CD4-positive, alpha-beta memory T cell (primary cell): Measurements from ENCODE around the gene AKT1S1. TPM values are rescaled to one million over a fixed set of nuclear protein-coding genes. Genes with fewer than 3 reads are reported as not detected.

Experiments used
- CTCF ChIA-PET: fragments of 350-600 bp; sonication (Branson Sonifier 250); formaldehyde crosslinking; loops from one replicate; lab custom pipeline; 2021; ENCODE audit warnings: inconsistent platforms; ENCODE audit not compliant: partially characterized antibody; lab: Charles Lee
- POLR2A ChIA-PET: fragments of 350-600 bp; sonication (Branson Sonifier 250); formaldehyde crosslinking; loops from one replicate; lab custom pipeline; 2021; ENCODE audit not compliant: partially characterized antibody; lab: Charles Lee
- DNase-seq, 5 donors: peaks; one replicate each; pipeline versions ENCODE4 v3.0.0 to v3.0.0-alpha.2; 2020 to 2022; ENCODE audit warnings: mixed read lengths in 1 of 5
- H3K27ac ChIP-seq: one replicate; pipeline ENCODE4 v1.7.0; 2013; ENCODE audit warnings: low read depth, low read length
- H3K27me3 ChIP-seq: 2 replicates; pipeline ENCODE4 v1.7.0; 2013; ENCODE audit warnings: mild to moderate bottlenecking, low read length, moderate library complexity; ENCODE audit not compliant: insufficient read depth
- H3K36me3 ChIP-seq: 2 replicates; pipeline ENCODE4 v1.7.0; 2013; ENCODE audit warnings: mild to moderate bottlenecking, low read length, moderate library complexity; ENCODE audit not compliant: insufficient read depth
- H3K4me1 ChIP-seq: 2 replicates; pipeline ENCODE4 v1.7.0; 2013; ENCODE audit warnings: mild to moderate bottlenecking, low read length, moderate library complexity; ENCODE audit not compliant: insufficient read depth
- H3K4me3 ChIP-seq, 2 donors: one replicate each; pipeline ENCODE4 v1.7.0; 2013; ENCODE audit warnings: low read length in 2 of 2, mild to moderate bottlenecking in 1 of 2
- H3K9me3 ChIP-seq, 2 donors: one replicate each; pipeline ENCODE4 v1.7.0; 2013; ENCODE audit warnings: low read length in 2 of 2, control low read depth in 1 of 2; ENCODE audit not compliant: control insufficient read depth in 1 of 2
- H3K27ac Mint-ChIP-seq, 7 donors: one replicate each; pipeline ENCODE4 v1.8.0; 2020 to 2021; ENCODE audit warnings: mixed read lengths in 7 of 7, mild to moderate bottlenecking in 6 of 7, inconsistent platforms in 3 of 7, moderate library complexity in 3 of 7
- H3K27me3 Mint-ChIP-seq, 2 donors: one replicate each; pipeline ENCODE4 v1.8.0; 2020 to 2021; ENCODE audit warnings: mixed read lengths in 2 of 2
- H3K36me3 Mint-ChIP-seq, 2 donors: one replicate each; pipeline ENCODE4 v1.8.0; 2020 to 2021; ENCODE audit warnings: mixed read lengths in 2 of 2, inconsistent platforms in 1 of 2, mild to moderate bottlenecking in 1 of 2
- H3K4me1 Mint-ChIP-seq, 4 donors: one replicate each; pipeline ENCODE4 v1.8.0; 2020 to 2021; ENCODE audit warnings: mixed read lengths in 4 of 4, mild to moderate bottlenecking in 1 of 4
- H3K4me3 Mint-ChIP-seq, 8 donors: one replicate each; pipeline ENCODE4 v1.8.0; 2020 to 2021; ENCODE audit warnings: mixed read lengths in 8 of 8, mild to moderate bottlenecking in 7 of 8, moderate library complexity in 6 of 8, inconsistent platforms in 3 of 8
- H3K9me3 Mint-ChIP-seq, 8 donors: one replicate each; pipeline ENCODE4 v1.8.0; 2020 to 2021; ENCODE audit warnings: mixed read lengths in 8 of 8, mild to moderate bottlenecking in 5 of 8, inconsistent platforms in 3 of 8, moderate library complexity in 1 of 8
- intact Hi-C: fragments of 100-400 bp; cut with micrococcal nuclease; formaldehyde crosslinking; loops from one replicate; pipeline ENCODE4 v1.15.1; 2023
- polyA plus RNA-seq, 2 donors: library from polyadenylated mRNA; unstranded; fragments of 300-500 nt; fragmentation: Illumina TruSeq; gene quantifications; one replicate each; pipeline ENCODE4 v1.2.3, GENCODE V29; 2021
- total RNA-seq, 2 experiments: library from RNA; stranded (reverse); gene quantifications; one replicate each; pipeline ENCODE4 v1.2.3, GENCODE V29; 2021

Gene AKT1S1
- total and polyA plus RNA-seq, 4 experiments from 2014 or later, result 2.5 to 20.2 (median 12.2) TPM

DNA sequence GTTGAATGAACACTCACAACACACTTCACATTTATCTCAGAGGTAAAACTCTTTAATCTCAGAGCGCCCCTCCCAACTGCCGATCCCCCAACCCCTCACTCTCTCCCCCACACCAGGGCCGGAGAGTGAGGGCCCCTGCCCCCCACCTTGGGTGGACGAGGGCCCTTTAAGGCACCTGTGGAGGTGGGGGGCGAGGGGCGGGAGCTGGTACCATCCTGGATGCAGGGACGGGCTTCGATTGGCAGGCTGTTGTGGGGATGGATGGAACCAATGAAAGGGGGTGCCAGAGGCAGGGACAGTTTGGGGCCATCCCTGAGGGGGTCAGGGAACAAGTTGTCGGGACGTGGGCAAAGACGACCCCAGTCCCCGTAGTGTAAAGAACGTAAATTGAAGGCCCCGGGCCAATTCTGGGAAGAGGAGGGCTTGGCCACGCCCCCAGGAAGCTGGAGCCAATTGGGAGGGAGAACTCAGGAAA lies 8.1 kb downstream of the AKT1S1 start:
- Histone ChIP-seq H3K27me3 (no peaks in the 10 kb centered on the region), H3K27ac (peak overlapping the region; percentile 66), H3K4me3 (peak overlapping the region; percentile 47 to 70), H3K9me3 (no peaks in the 10 kb centered on the region), H3K36me3 (peaks cover 11% of the 10 kb centered on the region), H3K4me1 (peaks cover 53% of the 10 kb centered on the region)
- intact Hi-C loops, result loop anchor here (1.0 to 5.0 kb wide), 4 partner anchors 8 to 1547 kb away; partner anchors contain the start of genes AKT1S1, FUZ, RRAS and TBC1D17
- Mint-ChIP-seq H3K27ac (no peak overlapping the region), H3K27me3 (no peaks in the 10 kb centered on the region), H3K36me3 (peaks cover 0 to 24% of the 10 kb centered on the region in 2 donors), H3K4me1 (peaks cover 15 to 47% (median 21%) of the 10 kb centered on the region in 4 donors), H3K4me3 (no peak overlapping the region), H3K9me3 (peaks cover 0 to 3% (median 0%) of the 10 kb centered on the region in 8 donors)
- no peak for DNase-seq
- ChIA-PET CTCF (interaction anchor here (0.6 to 2.8 kb wide), 4 partner anchors 60 to 323 kb away, joined by 4 to 10 read pairs (median 4); partner anchors contain the start of genes ATF5 and NUP62), POLR2A (interaction anchor here (0.5 to 9.1 kb wide), 26 partner anchors 8 to 994 kb away, joined by 3 to 173 read pairs (median 4); partner anchors contain the start of genes AKT1S1, AP2A1, ATF5 and FUZ)

DNA sequence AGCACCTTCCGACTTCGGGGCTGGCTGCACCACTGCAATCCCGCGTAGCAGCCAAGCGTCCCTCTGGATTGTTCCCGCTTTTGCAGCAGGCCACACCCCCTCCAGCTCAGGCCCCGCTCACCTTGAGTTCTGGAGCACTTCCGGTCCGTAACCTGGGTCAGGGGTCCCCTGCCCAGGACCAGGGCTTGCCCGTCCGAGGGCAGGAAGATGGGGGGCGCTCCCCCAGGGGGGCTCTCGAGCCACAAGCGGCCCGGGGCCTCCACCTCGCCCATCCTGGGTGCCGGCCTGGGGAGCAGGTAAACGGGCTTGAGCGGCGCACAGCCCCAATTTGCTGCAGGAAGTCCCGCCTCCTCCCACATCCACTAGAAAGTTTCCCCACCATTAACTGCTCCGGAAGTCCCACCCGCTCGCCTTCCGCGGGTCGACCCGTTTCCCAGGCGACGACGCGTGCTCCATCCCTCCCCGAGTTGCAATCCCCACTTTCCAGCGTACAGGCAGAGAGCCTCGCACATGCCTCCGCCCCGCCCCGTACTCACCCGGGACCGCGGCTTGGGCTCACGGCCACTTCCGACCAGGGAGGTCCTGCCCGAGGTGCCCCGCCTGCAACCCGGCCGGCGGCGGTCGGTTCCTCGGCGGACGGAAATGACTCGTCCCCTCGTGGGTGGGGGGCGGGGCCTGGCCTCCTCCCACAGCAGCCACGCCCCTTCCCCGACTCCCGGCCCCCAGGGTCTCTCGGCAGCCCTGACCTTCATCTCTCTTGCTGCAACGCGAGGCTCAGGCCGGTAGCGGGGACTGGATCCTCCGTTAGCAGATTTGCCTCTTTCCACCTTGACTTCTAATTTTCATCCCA lies 10.0 kb downstream of the AKT1S1 start, which contains the start of gene PNKP:
PNKP (minus strand) TSS at position 644 of the 850 bp plus-strand sequence; CDS start at position 272, 372 bp downstream.
- H3K9me3 ChIP-seq, result no peaks in the 10 kb centered on the region
- POLR2A ChIA-PET, result interaction anchor here (0.6 to 9.1 kb wide), 15 partner anchors 10 to 191 kb away, joined by 3 to 173 read pairs (median 3); partner anchors contain the start of genes AKT1S1, AP2A1, ATF5 and FUZ
- no peaks in the 10 kb centered on the region for H3K27me3 ChIP-seq
- intact Hi-C loops, result loop anchor here (1.0 to 5.0 kb wide), 4 partner anchors 17 to 1545 kb away; partner anchors contain the start of genes AP2A1 and MED25
- peak within 1 kb of the TSS in 5 of 8 donors; percentile 97 to 100 (median 98) for H3K4me3 Mint-ChIP-seq
- H3K36me3 Mint-ChIP-seq, result peaks cover 4 to 33% of the 10 kb centered on the region in 2 donors
- H3K27me3 Mint-ChIP-seq, result no peaks in the 10 kb centered on the region
- H3K36me3 ChIP-seq, result peaks cover 21% of the 10 kb centered on the region
- peaks cover 0 to 3% (median 0%) of the 10 kb centered on the region in 8 donors for H3K9me3 Mint-ChIP-seq
- H3K27ac ChIP-seq, result peak within 1 kb of the TSS; percentile 95
- peak within 1 kb of the TSS; percentile 26 to 81 for H3K4me3 ChIP-seq
- CTCF ChIA-PET, result interaction anchor here (1.0 to 2.8 kb wide), 5 partner anchors 10 to 149 kb away, joined by 3 to 10 read pairs (median 3); partner anchors contain the start of genes AKT1S1, ATF5, FUZ and NUP62
- peaks cover 17 to 52% (median 25%) of the 10 kb centered on the region in 4 donors for H3K4me1 Mint-ChIP-seq
- peak; percentile 88 to 90 (median 89) for DNase-seq
- H3K4me1 ChIP-seq, result peaks cover 53% of the 10 kb centered on the region
- H3K27ac Mint-ChIP-seq, result peak within 1 kb of the TSS in 2 of 7 donors; percentile 91 to 92

DNA sequence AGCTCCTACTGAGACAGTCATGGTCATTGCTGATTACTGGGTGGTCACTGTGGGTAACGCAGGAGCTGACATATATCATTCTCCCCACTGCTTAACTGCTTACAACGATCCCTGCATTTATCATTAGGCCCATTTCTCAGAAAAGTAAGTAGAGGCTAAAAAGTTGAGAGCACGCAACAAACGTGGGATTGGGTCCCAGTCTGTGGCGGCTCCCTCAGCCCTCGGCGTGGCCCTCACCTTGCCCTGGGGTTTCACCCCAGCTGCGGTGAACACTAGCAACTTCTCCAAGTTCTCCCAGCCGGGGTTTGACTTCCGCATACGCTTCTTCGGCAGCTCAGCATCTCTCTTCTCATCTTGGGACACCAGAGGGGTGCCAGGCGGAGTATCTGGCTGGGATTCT lies 12.3 kb downstream of the AKT1S1 start:
- Histone ChIP-seq H3K36me3 (peaks cover 31% of the 10 kb centered on the region), H3K27me3 (no peaks in the 10 kb centered on the region), H3K4me3 (no peak overlapping the region), H3K9me3 (no peaks in the 10 kb centered on the region), H3K27ac (no peak overlapping the region), H3K4me1 (peaks cover 41% of the 10 kb centered on the region)
- peaks cover 4 to 39% (median 21%) of the 10 kb centered on the region in 4 donors for H3K4me1 Mint-ChIP-seq
- peaks cover 0 to 3% (median 0%) of the 10 kb centered on the region in 8 donors for H3K9me3 Mint-ChIP-seq
- H3K27me3 Mint-ChIP-seq, result no peaks in the 10 kb centered on the region
- H3K27ac Mint-ChIP-seq, result peak overlapping the region in 3 of 7 donors; percentile 30 to 65 (median 48)
- CTCF ChIA-PET, result interaction anchor here (0.8 to 1.3 kb wide), 2 partner anchors 25 to 147 kb away, joined by 3 to 4 read pairs; no protein-coding TSS in a partner anchor
- intact Hi-C loops, result loop anchor here (5.0 kb wide), 1 partner anchor 1543 kb away; a partner anchor contains a TSS
- H3K4me3 Mint-ChIP-seq, result no peak overlapping the region
- peaks cover 4 to 42% of the 10 kb centered on the region in 2 donors for H3K36me3 Mint-ChIP-seq
- POLR2A ChIA-PET, result interaction anchor here (1.1 to 9.1 kb wide), 3 partner anchors 12 to 64 kb away, joined by 3 to 173 read pairs (median 10); partner anchors contain the start of genes AKT1S1, ATF5, PTOV1 and TBC1D17
- no peak for DNase-seq

DNA sequence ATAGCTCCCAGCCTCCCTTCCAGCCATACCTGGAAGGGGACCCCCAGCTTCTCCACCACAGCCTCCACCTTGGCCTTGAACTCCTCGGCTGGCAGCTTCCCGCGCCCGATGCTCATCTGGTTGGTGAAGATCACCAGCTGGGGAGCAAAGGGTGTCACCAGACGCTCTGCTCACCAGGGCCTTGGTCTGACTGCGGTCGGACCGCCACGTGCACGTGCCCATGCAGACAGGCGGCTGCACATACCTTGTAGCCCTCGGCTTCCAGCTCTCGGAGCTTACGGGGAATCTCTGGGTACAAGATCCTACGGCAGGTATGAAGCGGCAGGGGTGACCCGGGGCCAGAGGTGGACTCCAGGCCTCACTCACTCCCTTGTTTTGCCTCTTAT lies 13.2 kb downstream of the AKT1S1 start:
- peaks cover 35% of the 10 kb centered on the region for H3K4me1 ChIP-seq
- no peak overlapping the region for H3K27ac ChIP-seq
- H3K27me3 ChIP-seq, result no peaks in the 10 kb centered on the region
- CTCF ChIA-PET, result interaction anchor here (1.2 kb wide), 1 partner anchor 147 kb away, joined by 3 read pairs; no protein-coding TSS in a partner anchor
- H3K36me3 ChIP-seq, result peaks cover 31% of the 10 kb centered on the region
- H3K27ac Mint-ChIP-seq, result peak overlapping the region in 1 of 7 donors; percentile 48
- H3K9me3 Mint-ChIP-seq, result peaks cover 0 to 3% (median 0%) of the 10 kb centered on the region in 8 donors
- H3K27me3 Mint-ChIP-seq, result no peaks in the 10 kb centered on the region
- H3K36me3 Mint-ChIP-seq, result peaks cover 4 to 46% of the 10 kb centered on the region in 2 donors
- DNase-seq, result peak in 1 of 5 donors; percentile 0
- H3K4me3 Mint-ChIP-seq, result peak overlapping the region in 2 of 8 donors; percentile 7 to 21
- intact Hi-C loops, result no loop called here
- POLR2A ChIA-PET, result interaction anchor here (2.0 to 9.1 kb wide), 2 partner anchors 11 to 13 kb away, joined by 10 to 173 read pairs; partner anchors contain the start of genes AKT1S1, PTOV1 and TBC1D17
- H3K9me3 ChIP-seq, result no peaks in the 10 kb centered on the region
- peaks cover 4 to 39% (median 21%) of the 10 kb centered on the region in 4 donors for H3K4me1 Mint-ChIP-seq
- H3K4me3 ChIP-seq, result no peak overlapping the region

DNA sequence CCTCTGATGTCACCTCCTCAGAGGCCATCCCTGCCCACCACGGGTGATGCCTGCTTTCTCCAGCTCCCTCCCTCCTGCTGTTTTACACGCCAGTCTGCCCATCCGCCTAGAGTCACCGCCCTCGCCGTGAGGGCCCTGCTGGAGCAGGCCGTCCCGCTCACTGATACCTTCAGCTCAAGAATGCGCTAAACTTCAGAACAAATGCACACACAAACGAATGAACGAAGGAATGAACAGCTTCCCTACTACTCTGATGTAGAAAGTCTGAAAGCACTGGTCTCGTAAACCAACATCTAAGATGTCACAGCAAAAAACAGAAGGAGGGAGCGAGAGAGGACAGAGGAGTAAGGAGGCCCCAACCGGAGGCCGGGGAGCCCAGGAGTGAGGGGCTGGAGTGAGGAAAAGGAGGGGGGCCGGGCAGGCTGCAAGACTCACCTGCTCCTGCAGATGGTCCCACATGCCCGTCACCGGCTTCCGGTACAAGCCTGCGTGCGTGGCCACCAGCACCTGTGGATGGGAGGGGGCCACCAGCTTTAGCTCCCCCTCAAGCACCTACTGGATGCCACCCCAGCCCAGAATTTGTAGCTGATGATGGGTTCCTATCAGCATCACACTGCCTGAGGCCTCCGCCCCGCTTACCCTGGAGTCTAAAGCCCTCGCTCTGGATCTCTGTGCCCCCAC lies 13.8 kb downstream of the AKT1S1 start:
- peaks cover 4 to 39% (median 19%) of the 10 kb centered on the region in 4 donors for H3K4me1 Mint-ChIP-seq
- CTCF ChIA-PET, result interaction anchor here (1.2 kb wide), 1 partner anchor 146 kb away, joined by 3 read pairs; no protein-coding TSS in a partner anchor
- Histone ChIP-seq H3K27me3 (no peaks in the 10 kb centered on the region), H3K4me3 (no peak overlapping the region), H3K36me3 (peaks cover 31% of the 10 kb centered on the region), H3K9me3 (no peaks in the 10 kb centered on the region), H3K27ac (no peak overlapping the region), H3K4me1 (peaks cover 30% of the 10 kb centered on the region)
- no peaks in the 10 kb centered on the region for H3K27me3 Mint-ChIP-seq
- POLR2A ChIA-PET, result interaction anchor here (2.0 to 9.1 kb wide), 2 partner anchors 10 to 14 kb away, joined by 10 to 173 read pairs; partner anchors contain the start of genes AKT1S1, PTOV1 and TBC1D17
- DNase-seq, result peak in 1 of 5 donors; percentile 33
- H3K9me3 Mint-ChIP-seq, result peaks cover 0 to 2% (median 0%) of the 10 kb centered on the region in 8 donors
- H3K4me3 Mint-ChIP-seq, result peak overlapping the region in 2 of 8 donors; percentile 8 to 9
- peaks cover 4 to 49% of the 10 kb centered on the region in 2 donors for H3K36me3 Mint-ChIP-seq
- intact Hi-C loops, result no loop called here
- H3K27ac Mint-ChIP-seq, result peak overlapping the region in 5 of 7 donors; percentile 36 to 73 (median 64)
